ENCODE data around the gene GDPD4. TPM values are rescaled to one million over a fixed set of nuclear protein-coding genes. Genes with fewer than 3 reads are reported as not detected.

The GDPD4 gene
- total RNA-seq, 1 donor from 2014 or later: not detected

DNA sequence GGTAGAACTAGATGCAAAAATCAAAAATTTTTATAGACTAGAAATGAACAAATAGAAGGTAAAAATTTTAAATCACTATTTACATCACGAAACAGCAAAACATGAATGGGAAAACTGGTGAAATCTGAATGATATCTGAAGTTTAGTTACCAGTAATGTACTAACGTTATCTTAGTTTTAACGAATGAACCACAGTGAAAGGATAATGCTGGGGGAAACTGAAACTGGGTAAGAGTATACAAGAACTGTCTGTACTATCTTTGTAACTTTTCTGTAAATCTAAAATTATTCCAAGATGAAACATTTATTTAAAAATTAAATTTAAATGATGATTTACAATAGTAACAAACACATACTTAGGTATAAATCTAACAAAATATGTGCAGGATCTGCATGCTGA is 7.4 kb downstream of the GDPD4 start:
- DNase-seq: no peak

DNA sequence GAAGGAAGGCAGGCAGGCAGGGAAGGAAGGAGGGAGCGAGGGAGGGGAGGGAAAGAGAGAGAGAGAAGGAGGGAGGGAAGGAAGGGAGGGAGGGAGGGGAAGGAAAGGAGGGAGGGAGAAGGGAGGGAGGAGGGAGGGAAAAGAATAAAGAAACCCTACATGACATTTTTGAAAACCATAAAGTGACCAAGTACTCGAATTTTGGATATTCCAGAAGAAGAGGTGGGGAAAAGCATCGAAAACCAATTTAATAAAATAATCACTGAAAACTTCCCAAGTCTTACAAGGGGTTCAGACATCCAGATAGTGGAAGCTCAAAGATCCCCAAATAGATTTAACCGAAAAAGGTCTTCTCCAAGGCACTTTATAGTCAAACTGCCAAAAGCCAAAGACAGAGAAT is 11.7 kb downstream of the GDPD4 start:
- DNase-seq: no peak

GRCh38 chr11:77287615-77288273 is 13.7 kb downstream of the GDPD4 start:
- DNase-seq: no peak

- no peak for DNase-seq
Observed at GRCh38 chr11:77287136-77287535, 14.3 kb downstream of the GDPD4 start.

GRCh38 chr11:77284476-77285468 is 16.7 kb downstream of the GDPD4 start:
- no peak for DNase-seq

DNA sequence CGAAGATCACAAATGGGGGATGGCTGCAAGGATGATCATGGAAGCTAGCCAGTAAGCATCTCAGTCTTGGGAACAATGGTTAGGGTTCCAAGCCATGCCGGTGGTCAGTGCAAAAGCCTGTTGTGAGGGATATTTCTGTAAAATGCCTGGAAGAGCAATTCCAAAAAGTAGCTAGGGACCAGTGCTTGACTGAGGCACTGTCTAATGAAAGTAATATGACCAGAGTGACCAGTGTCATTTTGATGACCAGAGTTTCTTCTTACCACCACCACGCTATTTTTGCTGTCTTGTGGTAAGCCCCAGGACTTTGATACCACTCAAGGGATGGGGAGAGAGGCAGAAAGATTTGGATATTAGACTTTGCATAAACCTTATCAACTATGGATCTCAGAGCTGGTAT is 18.4 kb downstream of the GDPD4 start:
- DNase-seq: no peak

DNA sequence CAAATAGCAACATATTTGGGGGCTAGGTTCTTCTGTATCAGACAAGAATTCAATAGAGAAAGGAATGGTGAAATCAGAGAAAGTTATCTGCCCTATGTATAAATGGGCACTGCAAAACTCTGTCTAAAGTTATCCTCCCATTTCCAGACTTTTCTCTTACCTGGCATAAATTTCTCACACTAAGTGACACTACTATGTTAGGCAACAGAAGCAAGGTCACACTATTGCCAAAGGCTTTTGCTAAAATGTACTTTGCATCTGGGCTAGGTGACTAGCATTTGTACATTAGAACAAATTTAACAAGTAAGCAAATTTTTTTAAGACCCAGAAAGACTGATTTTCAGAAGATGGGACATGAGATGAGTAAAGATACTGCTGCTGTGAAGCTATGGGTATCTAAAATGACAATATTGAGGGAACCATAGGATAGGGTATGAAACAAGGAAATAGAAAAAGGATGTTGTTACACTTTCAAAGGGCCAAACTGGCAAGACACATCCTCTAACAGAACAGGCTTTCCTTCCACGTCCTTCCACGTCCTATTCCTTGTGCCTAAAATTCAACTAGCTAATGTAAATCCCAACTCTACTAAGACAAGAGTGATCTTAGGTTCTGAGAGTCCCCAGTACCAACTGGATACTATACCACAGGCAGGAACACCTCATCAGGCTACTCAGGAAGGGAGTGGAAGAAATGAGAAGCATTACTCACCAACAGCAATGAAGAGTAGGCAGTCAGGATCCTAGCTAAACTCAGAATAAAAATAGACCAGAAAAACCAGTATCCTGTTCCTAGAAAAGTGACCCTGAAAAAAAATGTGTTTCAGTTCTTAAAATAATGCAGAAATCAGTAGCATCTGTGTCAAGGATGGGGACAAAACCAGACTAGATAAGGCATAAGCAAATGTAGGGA is 22.6 kb downstream of the GDPD4 start:
- DNase-seq: no peak

DNA sequence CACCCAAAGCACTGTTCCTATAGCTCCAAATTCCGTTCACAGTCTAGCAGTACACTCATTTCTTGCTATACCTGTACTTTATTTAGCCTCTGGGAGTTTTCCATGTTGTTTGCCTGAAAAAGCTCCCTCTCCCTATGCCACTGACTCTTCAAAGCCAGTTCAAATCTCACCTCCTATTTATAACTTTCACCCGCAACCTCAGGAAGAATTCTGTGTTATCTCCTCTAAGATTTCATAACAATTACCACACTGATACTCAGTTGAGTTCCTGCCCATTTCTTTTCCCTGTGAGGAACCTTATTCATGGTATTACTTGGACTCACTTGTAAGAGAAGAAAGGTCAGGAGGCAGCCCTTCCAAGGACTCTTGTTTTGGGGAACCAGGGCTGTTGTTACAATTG is 25.2 kb downstream of the GDPD4 start:
- no peak for DNase-seq

GRCh38 chr11:77270921-77271320 is 30.6 kb downstream of the GDPD4 start:
- no peak for DNase-seq

DNA sequence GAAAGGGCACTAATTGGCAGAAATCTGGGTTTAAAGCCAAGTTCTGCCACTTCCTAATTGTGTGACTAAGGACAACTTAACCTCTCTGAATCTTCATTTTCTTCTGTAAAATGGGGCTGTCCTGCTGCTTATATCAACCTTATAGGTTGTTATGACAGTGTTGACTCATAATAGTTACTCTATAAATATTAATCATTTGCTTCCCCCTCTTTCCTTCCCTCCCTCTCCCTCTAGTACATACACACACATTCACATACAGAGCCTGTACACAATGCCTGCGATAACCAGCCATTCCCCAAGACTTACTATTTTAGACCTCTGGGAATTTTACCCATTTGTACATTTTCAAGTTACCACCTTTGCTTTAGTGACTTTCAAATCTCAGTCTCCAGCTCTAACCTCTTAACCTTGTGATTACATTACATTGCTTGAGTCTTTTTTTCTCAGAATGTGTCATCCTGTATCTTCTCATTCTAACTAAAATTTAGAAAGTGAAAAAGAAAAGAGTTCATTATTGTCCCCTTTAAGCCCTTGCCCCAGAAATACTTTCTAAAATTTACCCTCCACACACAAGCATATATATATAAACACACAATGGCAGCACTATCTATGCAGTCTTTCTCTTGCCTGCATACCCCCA is 31.9 kb downstream of the GDPD4 start:
- DNase-seq: no peak

GRCh38 chr11:77267962-77268361 is 33.5 kb downstream of the GDPD4 start:
- DNase-seq: no peak

DNA sequence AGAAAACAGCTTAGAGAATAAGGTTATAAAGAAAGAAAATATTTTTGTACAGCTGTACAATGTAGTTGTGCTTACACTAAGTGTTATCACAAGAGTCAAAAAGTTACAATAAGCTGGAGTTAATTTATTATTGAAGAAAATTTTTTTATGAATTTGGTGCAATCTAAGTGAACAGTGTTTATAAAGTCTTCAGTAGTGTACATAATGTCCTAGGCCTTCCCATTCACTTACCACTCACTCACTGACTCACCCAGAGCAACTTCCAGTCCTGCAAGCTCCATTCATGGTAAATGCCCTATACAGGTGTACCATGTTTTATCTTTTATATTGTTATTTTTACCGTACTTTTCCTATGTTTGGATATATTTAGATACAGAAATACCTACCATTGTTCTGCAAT is 34.7 kb downstream of the GDPD4 start:
- DNase-seq: no peak

DNA sequence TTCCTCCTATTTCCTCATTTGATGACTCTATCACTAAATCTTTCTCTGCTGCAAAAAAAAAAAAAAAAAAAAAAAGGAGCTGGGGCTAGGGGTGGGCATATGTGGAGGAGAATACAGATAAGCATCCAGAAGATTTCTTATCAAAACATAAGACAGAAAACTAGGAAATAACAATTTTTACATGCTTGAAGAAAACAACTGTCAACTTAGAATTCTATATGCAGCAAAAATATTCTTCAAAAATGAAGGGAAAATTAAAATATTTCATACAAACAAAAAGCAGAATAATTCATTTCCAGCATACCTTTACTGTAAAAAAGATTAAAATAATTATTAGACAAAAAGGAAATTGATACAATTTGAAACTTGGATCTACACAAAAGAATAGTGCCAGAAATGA is 38.7 kb downstream of the GDPD4 start:
- DNase-seq: no peak

DNA sequence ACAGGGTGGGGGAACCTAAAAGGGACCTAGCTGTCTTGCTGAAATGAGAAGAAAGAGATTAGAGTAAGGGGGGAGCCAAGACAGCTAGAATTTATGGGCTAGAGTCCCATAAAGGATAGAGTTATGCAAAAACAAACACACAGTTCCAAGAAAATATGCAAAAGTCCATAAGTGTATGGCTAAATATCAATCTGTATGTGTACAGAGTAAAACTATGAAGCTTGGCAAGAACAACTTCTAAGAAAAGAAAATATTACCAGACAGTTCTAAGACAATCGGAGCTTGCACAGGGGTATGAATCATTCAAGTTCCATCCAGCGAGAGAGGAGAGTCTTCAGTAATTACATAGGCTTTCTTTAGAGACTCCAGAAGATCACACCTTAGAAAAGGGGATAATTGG is 41.8 kb downstream of the GDPD4 start:
- no peak for DNase-seq

DNA sequence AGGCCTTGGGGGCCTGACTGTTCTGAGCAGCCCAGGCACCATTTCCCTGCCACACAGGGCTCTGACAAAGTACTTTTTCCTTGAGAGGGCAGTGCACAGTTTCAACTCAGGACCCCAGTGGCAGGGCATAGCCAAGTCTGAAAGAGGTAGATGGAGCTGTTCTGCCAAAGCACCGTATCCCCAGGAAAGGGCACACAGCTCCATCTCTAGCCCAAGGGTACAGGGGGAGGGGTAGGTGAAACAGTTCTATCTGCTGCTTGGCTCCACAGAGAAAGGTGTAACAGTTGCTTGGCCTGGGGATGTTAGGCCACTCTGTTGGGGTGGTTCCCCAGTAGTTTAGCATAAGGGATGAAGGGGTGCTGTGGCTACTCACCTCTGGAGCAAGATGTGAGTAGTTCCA is 47.8 kb downstream of the GDPD4 start:
- DNase-seq: no peak

GRCh38 chr11:77252555-77253270 is 48.8 kb downstream of the GDPD4 start:
- DNase-seq: no peak

GRCh38 chr11:77250881-77251640 is 50.4 kb downstream of the GDPD4 start:
- peak; percentile 65 for DNase-seq

GRCh38 chr11:77249427-77249826 is 52.1 kb downstream of the GDPD4 start:
- DNase-seq: peak; percentile 44

DNA sequence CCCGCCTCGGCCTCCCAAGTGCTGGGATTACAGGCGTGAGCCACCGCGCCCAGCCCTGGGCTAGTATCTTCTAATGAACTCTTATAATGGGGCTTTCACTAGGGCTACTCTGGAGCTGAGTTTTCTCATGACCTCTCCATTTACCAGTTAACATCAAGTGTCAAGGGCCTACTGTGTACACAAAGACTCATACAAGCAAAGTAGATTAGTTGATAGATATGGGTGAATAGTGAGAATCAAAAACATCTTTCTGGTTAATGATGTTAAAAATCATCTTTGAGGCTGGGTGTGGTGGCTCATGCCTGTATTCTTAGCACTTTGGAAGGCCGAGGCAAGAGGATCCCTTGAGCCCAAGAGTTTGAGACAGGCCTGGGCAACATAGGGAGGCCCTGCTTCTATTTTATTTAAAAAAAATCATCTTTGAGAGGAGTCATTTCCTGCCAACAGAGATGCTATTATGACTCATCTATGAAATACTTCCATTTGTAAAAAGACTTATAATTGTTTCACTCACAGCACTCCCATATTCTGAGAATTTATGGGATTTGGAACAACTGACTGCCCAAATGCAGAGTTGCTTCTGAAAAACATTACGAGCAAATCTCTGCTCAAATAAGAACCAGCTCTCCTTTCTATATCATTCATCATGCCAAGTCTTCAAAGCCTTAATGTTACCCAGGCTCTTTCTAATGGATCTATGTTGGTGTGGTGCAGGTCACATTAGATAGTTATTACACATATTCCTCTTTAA is 57.0 kb downstream of the GDPD4 start:
- DNase-seq: peak; percentile 68

- DNase-seq: no peak
Observed at GRCh38 chr11:77236901-77237300, 64.6 kb downstream of the GDPD4 start.
